ENCODE measurements around the gene ADAMTS17.

ADAMTS17 gene

DNA sequence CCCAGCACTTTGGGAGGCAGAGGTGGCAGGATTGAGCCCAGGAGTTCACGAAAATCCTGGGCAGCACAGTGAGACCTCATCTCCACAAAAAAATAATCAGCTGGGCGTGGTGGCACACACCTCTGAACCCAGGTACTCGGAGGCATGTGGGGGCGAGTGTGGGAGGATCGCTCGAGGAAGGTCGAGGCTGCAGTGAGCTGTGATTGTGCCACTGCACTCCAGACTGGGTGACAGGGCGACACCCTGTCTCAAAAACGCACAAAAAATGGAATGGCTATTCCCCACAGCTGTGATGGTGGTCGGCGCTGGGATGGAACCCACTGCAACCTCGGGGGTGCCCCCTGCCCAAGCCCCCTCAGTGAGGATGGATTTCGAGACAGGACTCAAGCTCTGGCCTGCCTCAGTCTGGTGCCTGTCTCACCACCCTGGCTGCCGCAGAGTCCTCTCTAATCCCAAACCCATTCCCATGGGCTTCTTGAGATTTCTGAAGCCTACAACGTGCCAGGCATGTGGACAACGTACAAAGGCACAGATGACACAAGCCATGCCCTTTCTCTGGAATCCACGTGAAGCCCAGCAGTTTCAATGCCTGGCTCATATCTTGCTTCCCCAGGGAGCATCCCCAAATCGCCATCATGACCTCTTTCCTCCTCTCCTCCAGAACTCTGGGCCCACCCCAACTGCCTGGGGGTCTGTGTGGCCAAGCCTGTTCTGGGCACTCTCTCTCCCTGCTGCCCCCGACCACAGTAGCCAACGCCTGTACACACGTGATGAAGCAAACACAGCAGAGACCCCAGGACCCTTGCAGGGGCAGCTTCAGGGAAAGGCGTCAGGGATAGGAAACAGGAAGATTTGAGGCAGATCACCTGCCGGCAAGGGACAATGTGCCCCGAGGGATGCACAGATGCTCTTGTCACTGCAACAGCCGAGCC lies 32.4 kb downstream of the ADAMTS17 start:
- DNase-seq (ENCODE audit: low read depth in 2 of 2), result no peak

DNA sequence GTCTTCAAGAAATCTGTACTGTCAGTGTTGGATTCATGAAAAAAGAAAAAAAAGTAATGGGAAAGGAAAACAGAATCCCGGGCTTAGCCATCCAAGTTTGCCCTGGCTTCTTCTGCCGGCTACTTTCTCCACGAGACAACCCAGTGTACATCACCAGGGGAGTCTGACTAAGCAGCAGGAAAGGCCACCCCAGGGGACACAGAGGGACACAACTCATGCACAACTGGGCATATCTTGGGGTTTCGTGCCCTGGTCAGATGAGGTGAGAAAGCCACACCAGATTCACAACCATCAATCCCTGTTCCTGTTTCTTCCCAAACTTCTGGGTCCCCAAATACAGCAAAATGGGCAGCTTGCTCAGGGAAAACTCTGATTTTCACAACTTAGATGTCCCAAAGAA lies 33.2 kb downstream of the ADAMTS17 start:
- DNase-seq (ENCODE audit: low read depth in 2 of 2), result no peak

DNA sequence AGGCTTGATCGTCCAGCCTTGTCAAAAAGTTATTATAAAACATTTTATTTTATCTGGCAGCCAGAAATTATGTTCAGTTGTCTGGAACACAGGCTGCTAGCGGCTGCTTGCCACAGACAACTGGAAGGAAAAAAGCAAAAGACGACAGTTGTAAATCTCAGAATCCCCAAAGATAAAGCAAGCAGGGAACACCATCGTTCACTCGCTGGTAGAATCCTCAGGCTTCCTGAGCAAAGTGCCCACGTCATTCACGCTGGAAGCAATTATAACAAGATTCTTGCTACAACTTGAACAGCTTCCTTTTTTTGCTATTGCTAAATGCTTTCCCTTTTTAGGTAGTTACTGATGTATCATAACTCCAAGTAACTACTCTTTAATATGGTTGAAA lies 33.6 kb downstream of the ADAMTS17 start:
- DNase-seq (ENCODE audit: low read depth in 2 of 2), result no peak

DNA sequence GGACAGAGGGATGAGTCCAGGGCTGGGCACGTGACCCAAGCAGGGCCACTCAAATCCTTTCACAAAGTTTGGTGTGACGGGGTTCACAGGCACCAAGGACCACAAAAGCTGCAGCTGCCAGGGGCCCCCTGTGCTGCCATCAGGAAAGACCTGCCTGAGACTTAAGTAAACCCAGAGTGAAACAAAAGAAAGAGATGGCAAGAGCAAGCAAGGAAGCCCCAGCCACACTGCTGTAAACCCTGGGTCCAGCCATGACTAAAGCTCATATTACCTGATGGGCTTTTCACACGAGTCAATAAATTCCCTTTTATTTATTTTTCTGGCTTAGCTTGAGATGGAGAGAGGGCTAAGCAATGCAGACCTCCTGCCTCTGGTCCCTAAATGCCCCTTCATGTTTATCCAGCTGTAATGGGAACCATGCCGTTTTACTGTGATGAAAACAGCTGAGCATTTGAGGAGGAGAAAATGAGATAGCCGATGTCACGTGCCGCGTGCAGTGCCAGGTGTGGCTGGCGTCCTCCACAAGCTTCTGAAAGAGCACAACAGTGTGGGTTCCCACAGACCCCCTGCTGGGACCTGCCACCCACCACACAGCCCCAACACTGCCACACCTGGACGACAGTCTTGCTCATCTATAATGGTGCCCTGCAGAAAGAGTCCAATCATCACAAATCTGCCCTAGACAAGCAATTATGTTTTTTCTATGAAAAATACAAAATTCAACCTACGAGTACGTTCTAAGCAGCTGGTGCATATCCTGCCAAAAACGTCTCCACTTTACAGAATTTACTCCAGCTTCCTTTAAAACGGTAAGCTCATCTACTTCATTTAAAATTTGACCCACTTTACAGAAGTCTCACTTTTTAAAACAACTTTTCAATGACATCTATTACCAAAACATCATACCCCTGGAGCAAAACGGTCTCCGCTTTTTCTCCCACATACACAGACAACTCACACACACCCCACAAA lies 34.2 kb downstream of the ADAMTS17 start:
- DNase-seq (ENCODE audit: low read depth in 2 of 2), result no peak

DNA sequence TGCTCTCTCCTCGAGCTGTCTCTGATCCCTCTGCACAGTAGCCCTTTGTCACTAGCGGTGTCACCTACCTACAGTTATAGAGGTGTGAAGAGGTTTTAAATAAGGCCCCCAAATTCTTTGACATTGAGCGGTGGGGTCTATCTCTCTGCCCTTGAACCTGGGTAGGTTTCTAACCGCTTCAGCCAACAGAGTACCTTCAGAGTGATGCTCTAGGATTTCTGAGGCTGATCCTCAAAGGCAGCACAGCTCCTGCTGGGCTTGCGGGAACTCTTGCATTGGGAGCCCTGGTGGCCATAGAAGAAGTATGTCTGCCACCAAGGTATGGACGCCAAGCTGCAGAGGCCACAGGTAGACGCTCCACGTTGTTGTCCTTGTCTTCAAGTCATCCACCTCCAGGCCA lies 35.7 kb downstream of the ADAMTS17 start:
- DNase-seq (ENCODE audit: low read depth in 2 of 2), result no peak

DNA sequence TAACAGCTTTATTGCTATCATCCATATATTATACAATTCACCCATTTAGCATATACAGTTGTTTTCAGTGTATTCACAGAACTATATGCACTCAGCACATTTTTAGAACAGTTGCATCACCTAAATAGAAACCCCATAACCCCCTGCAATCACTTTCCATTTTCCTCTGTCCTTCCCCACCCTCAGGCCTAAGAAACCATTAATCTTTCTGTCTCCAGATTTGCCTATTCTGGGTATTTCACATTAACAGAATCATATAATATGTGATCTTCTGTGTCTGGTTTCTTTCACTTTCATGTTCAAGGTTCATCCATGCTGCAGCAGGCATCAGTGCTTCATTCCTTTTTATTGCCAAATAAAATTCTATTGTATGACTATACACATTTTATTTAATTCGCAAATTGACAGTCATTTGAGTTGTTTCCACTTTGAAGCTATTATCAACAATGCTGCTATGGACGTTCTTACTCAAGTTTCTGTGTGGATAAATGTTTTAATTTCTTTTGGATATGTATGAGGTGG lies 39.8 kb downstream of the ADAMTS17 start:
- DNase-seq (ENCODE audit: low read depth in 2 of 2), result no peak

DNA sequence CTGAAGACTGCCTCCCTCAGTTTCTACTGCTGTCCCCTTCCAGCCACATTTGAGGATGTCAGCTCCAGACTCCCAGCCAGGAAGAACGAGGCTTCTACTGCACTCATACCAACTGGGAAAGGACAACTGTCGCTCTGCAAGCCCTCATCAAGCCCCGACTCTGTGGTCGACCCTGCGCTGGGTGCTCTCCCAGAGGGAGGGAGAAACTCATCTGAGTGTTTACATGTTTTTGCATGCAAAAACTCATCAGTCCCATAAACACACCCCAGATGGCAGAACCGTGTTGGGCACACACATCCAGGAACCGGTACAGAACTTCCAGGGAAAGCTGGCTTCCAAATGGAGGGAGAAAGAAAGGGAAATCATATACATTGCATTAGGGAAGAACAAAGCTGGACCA lies 43.5 kb downstream of the ADAMTS17 start:
- no peak for DNase-seq (ENCODE audit: low read depth in 2 of 2)

DNA sequence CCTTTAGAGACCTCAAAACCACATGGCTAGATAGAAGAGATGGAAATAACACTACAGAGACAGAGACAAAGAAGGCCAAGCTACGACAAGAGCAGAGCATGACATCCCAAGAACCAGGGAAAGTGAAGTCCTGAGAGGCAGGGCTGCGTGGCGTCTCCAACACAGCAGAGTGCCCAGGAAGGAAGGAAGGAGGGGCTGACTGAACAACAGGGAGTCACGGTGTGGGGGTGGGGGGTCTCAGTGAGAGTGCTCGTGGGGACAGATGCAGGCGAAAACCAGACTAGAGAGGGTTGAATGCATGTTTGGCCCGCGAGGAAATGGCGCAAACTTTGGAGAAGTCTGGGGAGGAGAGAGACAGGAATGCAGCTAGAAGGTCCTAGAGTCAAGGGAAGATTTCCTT lies 44.0 kb downstream of the ADAMTS17 start:
- no peak for DNase-seq (ENCODE audit: low read depth in 2 of 2)

DNA sequence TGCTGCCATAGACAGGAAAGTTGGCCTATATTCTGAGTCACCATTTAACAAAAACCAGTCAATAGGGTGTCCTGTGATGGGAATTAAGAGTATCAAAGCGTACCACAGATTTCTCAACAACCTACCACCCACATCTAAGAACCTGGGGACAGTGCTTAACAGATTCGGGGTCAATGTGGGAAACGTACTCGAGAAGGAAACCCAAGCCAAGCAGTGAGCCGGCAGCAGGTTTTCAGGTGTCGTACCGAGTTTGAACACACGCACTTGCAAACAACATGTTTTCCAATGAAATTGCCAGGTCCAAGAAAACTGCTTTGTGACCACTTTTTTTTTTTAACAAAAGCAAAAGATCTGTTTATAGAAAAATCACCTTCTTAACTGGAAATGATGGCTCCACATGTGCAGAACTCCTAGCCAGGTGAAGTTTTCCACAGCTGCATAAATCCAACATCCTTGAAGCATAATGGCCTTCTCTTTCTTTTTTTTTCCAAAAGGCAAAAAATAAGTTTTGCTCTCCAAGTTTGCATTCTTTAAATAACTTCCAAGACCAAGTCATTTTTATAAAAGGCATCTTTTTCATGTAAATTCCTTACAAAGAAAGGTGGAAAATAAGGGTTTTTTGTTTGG lies 45.7 kb downstream of the ADAMTS17 start:
- DNase-seq (ENCODE audit: low read depth in 2 of 2), result no peak

DNA sequence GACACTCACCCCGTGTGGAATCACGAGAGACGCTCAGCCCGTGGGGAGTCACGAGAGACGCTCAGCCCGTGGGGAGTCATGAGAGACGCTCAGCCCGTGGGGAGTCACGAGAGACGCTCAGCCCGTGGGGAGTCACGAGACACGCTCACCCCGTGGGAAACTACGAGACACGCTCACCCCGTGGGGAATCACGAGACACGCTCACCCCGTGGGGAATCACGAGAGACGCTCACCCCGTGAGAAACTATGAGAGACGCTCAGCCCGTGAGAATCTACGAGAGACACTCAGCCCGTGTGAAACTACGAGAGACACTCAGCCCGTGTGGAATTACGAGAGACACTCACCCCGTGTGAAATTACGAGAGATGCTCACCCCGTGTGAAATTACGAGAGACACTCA lies 49.8 kb downstream of the ADAMTS17 start:
- no peak for DNase-seq (ENCODE audit: low read depth in 2 of 2)

DNA sequence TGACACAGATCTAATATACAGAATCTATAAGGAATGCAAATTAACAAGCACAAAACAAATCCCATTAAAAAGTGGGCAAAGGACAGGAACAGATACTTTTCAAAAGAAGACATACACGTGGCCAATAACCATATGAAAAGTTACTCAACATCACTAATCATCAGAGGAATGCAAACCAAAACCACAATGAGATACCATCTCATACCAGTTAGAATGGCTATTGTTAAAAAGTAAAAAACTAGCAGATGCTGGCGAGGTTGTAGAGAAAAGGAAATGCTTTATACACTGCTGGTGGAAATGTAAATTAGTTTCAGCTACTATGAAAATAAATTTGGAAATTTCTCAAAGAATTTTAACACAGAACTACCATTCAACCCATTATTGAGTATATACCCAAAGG lies 50.7 kb downstream of the ADAMTS17 start:
- DNase-seq (ENCODE audit: low read depth in 2 of 2), result no peak

DNA sequence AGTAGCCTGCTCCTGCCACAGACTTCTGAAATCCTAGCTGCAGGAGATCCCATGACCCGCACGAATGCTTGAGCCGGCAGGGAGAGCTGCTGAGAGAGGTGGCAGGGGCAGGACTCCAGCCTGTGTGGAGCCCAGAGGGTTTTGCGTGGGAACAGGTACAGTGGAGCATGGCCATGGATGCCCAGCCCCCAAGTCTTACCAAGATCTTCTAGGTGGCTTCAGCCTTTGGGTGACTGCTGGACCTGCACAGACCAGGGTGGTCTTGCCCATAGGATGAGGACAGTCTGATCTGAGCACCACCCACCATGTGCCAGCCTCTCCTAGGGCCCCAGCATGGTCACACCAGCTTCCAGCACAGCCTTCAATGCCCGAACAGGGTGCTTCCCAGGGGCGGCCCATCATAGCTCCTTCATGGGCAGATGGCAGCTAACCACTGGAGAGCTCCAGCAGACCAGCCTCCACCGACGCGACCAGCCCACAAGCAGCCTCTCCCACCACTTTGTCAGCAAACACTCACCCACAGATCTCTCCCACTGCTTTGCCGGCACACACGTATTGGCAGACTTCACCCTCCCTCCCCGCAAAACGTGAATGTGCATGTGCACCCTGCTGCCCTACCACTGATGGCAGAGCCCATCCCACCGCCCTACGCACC lies 56.0 kb downstream of the ADAMTS17 start:
- no peak for DNase-seq (ENCODE audit: low read depth in 2 of 2)

DNA sequence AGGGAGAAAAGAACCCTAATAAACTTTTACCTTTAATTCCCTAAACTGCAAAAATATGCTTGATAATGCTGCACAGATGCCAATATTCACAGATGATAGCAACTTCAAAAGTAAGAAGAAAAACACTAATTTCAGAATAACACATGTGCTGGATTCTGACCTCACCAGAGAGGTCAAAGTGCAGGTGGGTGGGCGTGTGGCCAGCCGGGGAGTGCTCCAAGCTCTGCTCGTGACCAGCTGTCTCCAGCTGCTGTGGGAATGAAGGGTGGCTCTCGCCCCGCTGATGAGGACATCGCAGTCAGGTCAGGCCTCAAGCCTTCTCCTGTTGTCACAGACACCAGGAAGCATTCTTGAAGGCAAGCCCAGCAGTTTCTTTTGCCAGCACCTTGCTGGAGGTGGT lies 57.1 kb downstream of the ADAMTS17 start:
- DNase-seq (ENCODE audit: low read depth in 2 of 2), result no peak

DNA sequence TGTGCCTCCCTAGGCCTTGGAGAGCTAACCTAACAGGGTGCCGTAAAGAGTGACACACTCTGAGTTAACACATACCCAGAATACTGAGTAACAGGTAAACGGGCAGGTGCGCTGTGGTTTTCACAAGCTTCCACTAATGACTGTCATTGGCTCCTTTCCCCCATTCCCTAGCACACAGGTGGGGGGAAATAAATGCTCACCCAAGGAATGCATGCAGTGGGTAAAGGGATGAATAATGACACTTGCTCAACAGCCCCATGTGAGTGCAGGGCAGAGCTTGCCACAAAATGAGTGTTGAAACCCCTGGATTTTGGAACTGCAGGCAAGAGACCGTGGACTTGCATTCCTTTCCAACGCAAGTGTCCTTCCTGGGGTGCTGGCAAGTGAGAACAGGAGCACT lies 57.6 kb downstream of the ADAMTS17 start:
- no peak for DNase-seq (ENCODE audit: low read depth in 2 of 2)

DNA sequence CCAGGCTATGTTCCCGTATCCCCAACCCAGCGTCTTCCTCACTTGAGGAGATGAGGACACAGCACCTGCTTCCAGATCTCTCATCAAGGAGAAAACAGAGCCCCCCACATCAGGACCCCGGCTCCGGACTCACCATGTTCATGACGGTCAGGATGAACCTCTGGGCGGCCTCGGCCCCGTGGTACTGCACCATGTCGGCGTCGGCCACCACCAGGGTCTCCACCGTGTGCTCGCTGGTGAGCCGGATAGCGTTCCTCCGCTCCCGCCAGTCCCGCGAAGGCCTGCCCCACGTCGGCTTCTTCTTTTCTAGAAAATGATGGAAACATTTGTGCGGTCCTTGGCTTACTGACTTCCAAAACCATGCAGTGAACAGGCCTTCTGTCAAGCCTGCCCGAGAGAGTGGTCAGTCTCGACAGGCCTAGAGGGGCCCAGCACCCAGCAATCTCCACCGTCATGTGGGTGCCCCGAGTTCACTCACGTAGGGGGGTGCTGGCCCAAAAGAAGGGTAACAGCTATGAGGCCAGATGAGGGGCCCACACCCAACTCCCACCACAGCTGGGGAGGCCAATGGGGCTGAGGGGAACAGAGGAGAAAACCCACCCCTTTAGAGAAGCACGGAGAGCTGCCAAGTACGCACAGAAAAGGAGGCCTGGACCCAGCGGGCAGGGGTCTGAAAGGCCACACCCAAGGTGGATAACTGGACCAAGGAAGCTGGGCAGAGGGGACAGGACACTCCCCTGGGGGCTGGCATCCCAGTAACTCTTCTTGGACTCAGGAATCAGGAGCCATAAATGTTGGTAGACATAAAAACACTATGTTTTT lies 60.5 kb downstream of the ADAMTS17 start:
- no peak for DNase-seq (ENCODE audit: low read depth in 2 of 2)

DNA sequence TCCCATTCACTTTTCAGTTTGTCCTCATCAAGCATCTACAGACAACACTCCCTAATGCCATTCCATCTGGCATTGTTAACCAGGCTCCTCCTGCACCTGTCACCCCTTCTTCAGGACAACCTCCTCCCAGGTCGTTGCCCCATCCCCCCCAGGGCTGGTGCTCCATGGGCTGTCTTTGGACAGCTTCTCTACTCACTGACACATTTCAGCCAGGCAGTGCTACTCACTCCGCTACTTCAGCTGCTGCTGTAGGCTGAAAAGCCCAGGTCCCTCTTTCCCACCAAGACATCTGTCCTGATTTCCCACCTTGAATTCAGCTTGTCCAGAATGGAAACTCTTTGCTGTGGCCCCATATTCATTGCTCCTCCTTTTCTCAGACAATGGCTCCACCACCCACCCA lies 61.9 kb downstream of the ADAMTS17 start:
- DNase-seq (ENCODE audit: low read depth in 2 of 2), result no peak

DNA sequence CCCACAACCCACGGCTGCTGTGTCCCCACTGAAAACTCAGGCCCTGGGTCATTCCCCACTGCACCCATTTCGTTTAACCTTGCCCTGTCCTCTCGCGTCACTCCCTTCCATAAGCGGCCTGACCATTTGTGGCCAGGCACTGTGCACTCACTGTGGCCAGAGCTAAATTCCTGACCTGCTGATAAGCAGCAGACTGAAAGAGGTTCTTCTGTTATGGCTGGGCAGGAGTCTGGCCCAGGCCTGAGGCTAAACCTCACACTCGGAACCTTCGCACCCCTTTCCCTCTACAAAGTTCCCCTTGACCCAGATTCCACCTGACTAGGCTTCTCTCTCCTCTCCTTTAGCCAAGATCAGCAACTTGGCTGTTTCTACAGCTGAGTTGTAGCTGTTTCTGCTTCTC lies 62.3 kb downstream of the ADAMTS17 start:
- DNase-seq (ENCODE audit: low read depth in 2 of 2), result no peak

DNA sequence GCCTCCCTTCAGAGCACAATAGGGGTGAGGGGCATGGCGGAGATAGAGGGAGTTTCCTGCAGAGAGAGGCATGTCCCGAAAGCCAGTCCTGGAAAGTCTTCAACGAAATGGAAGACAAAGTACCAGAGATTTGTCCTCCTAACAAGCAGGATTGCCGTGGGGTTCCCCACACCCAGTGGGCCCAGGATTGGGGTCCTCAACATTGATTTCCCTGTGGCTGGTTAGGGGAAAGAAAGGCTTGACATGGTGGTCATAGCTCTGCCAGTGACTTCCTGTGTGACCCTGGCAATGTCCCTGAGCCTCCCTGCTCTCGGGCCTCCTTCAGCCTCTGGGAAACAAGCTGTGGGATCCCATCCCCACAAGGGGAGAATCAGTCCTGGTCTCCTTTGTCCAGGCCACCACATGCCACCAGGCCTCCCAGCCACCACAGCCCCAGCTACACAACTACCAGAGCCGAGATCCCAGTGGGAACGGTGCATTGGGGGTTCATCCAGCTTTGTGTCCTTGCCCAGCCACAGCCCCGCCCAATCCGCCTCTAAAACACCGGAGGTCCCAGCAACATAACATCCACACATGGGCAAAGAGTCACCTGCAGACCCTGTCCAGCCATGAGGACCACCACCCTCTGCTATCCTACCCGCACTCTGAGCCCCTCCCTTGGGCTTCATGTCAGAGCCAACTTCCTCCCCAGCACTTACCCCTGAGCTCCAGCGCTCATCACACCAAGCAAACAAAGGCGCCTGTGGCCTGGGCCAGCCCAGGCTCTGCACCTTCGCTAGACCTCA lies 63.0 kb downstream of the ADAMTS17 start:
- no peak for DNase-seq (ENCODE audit: low read depth in 2 of 2)

DNA sequence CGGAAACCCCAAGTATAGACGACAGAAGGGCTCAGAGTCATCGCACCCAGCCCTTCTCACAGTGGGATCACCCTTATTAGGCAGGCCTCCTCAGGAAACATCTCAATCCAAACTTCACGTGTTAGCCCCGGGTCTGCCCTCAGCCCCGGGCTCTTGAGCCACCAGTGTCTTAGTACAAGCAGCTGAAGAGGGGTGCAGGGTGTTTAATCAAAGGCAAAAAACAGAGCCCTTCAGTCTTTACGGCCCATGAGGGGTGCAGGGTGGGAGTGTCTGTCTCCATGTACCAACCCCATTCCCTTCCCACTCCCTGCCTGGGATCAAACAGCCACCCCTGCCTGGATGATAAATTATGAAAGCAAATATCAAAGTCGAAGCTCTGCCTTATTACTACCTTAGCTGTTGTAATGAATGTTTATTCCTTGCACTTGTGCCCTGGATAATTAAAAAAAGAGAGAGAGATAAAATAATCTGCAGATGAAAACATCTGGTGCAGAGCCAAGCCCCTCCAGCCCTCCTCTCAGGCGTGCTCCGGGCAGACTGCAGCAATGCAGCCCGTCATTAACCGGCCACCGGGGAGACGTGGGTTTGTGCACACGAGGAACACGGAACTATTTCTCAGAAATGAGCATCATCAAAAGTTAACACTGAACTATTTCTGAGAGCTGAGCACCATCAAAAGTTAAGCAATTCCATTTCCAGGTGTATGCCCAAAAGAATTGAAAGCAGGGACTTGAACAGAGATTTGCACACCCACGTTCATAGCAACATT lies 64.5 kb downstream of the ADAMTS17 start:
- no peak for DNase-seq (ENCODE audit: low read depth in 2 of 2)
